Measurements from ENCODE around the gene LCE2D. TPM values are rescaled to one million over a fixed set of nuclear protein-coding genes. Genes with fewer than 3 reads are reported as not detected.

LCE2D gene
- total and polyA plus RNA-seq, 2 of the 4 experiments (the other 2 are of a cell fraction) = not detected

DNA sequence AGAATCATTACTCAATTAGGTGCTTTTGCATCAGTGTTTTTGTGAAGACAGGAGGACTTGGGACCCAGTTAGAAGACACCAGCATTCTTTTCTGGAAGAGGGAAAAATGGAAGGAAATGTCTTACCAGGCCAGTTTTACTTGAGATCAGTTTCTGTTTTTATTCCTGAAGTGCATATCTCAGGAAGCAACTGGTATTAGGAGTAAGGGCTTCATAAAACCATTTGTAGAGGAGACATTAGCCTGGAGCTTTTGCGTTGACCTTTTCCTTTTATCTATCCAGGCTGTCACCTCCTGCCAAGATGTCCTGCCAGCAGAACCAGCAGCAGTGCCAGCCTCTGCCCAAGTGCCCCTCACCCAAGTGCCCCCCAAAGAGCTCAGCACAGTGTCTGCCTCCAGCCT, 49.7 kb upstream of the LCE2D start, which contains the start of gene LCE3B:
Gene LCE3B (plus strand): TSS at position 301 of the 400 bp plus-strand sequence. CDS start 0 bp downstream, at position 301.
- no peak within 1 kb of the TSS for H3K4me2 ChIP-seq (ENCODE audit: low read depth, low read length)
- no peak for ATAC-seq (ENCODE audit: low read depth)
- no peak for TF ChIP-seq RAD21 (IDR thresholded peaks at IDR 0.05; ENCODE audit: low read length)
- no peak for TF ChIP-seq CTCF (conservative IDR thresholded peaks at IDR 0.05; ENCODE audit: low read depth, low read length)
- no peak for TF ChIP-seq MAFK (IDR thresholded peaks at IDR 0.05; ENCODE audit: low read depth, low read length)
- no peak for TF ChIP-seq RFX5 (IDR thresholded peaks at IDR 0.05; ENCODE audit: low read depth, low read length)
- no peak for TF ChIP-seq CEBPB (IDR thresholded peaks at IDR 0.05; ENCODE audit: low read depth, low read length)
- no peak for TF ChIP-seq CHD1 (IDR thresholded peaks at IDR 0.05; ENCODE audit: low read depth, low read length)
- no peak for TF ChIP-seq BHLHE40 (IDR thresholded peaks at IDR 0.05; ENCODE audit: low read depth, low read length)
- no peak for TF ChIP-seq POLR2A (IDR thresholded peaks at IDR 0.05; ENCODE audit: low read depth, low read length)
- TF ChIP-seq FOS (IDR thresholded peaks at IDR 0.05; ENCODE audit: low read depth, low read length) = no peak
- TF ChIP-seq USF2 (IDR thresholded peaks at IDR 0.05; ENCODE audit: low read depth, low read length) = no peak
- TF ChIP-seq, protein P1, sequence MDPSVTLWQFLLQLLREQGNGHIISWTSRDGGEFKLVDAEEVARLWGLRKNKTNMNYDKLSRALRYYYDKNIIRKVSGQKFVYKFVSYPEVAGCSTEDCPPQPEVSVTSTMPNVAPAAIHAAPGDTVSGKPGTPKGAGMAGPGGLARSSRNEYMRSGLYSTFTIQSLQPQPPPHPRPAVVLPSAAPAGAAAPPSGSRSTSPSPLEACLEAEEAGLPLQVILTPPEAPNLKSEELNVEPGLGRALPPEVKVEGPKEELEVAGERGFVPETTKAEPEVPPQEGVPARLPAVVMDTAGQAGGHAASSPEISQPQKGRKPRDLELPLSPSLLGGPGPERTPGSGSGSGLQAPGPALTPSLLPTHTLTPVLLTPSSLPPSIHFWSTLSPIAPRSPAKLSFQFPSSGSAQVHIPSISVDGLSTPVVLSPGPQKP (IDR thresholded peaks at IDR 0.05; ENCODE audit: borderline replicate concordance, low read depth, low read length) = no peak
- TF ChIP-seq RCOR1 (IDR thresholded peaks at IDR 0.05; ENCODE audit: insufficient replicate concordance, low read length) = no peak
- no peak for TF ChIP-seq MXI1 (IDR thresholded peaks at IDR 0.05; ENCODE audit: borderline replicate concordance, low read depth, low read length)
- no peak within 1 kb of the TSS for H2BK15ac ChIP-seq (ENCODE audit: low read depth, low read length)
- DNase-seq = no peak
- H3K4ac ChIP-seq (ENCODE audit: low read depth, low read length) = no peak within 1 kb of the TSS
- no peak within 1 kb of the TSS for H3K4me3 ChIP-seq (ENCODE audit: insufficient read depth, low read depth, low read length)
- H2AK9ac ChIP-seq (replicated peaks; ENCODE audit: low read depth, low read length, poor library complexity) = no peak within 1 kb of the TSS
- H2AFZ ChIP-seq (replicated peaks; ENCODE audit: low read length, poor library complexity) = no peak within 1 kb of the TSS
- no peaks in the 10 kb centered on the region for H3K27me3 ChIP-seq (ENCODE audit: control insufficient read depth, insufficient read depth, low read length)
- no peak within 1 kb of the TSS for H3K23ac ChIP-seq (ENCODE audit: low read depth, low read length)
- ChIA-PET CTCF (no interaction called here), POLR2A (ENCODE audit: unreplicated experiment) (no interaction called here)
- no peak within 1 kb of the TSS for H4K5ac ChIP-seq (ENCODE audit: low read depth, low read length)
- no TSS peak for BruUV-seq (replicated peaks)
- no peak within 1 kb of the TSS for H3K27ac ChIP-seq (ENCODE audit: insufficient read depth, low read length)
- H3K9me1 ChIP-seq (ENCODE audit: insufficient read depth, low read length) = no peaks in the 10 kb centered on the region
- no peaks in the 10 kb centered on the region; the same call in 1 of the 2 replicates for H3K9me3 ChIP-seq (ENCODE audit: control insufficient read depth, insufficient read depth, low read length)
- dilution Hi-C loops (cut with HindIII; ENCODE audit: low sequenced_read_pairs, unreplicated experiment) (no loop called here), intact Hi-C loops (cut with micrococcal nuclease) (no loop called here), in situ Hi-C loops (cut with MboI; ENCODE audit: low sequenced_read_pairs) (no loop called here)
- H2BK120ac ChIP-seq (ENCODE audit: low read depth, low read length) = no peak within 1 kb of the TSS
- no peak within 1 kb of the TSS for H3K14ac ChIP-seq (replicated peaks; ENCODE audit: low read depth, low read length)
- H4K20me1 ChIP-seq (ENCODE audit: insufficient read depth, low read length) = no peaks in the 10 kb centered on the region
- H3K9ac ChIP-seq (ENCODE audit: low read depth, low read length) = no peak within 1 kb of the TSS
- no peak within 1 kb of the TSS for H4K91ac ChIP-seq (ENCODE audit: insufficient read depth, low read depth, low read length)
- no peak within 1 kb of the TSS for H2BK5ac ChIP-seq (ENCODE audit: low read depth, low read length, poor library complexity, severe bottlenecking)
- no peak within 1 kb of the TSS for H3K56ac ChIP-seq (ENCODE audit: extremely low read depth, insufficient read depth, low read length)
- no CpG with 5 or more reads among the region's 1 CpG for WGBS, 2 experiments (ENCODE audit: extremely low coverage in 2 of 2, insufficient read length in 1 of 2)
- no peak within 1 kb of the TSS for H2BK20ac ChIP-seq (ENCODE audit: low read depth, low read length)
- no peaks in the 10 kb centered on the region for H3K36me3 ChIP-seq (ENCODE audit: control insufficient read depth, insufficient read depth, low read length)
- no peak within 1 kb of the TSS for H4K8ac ChIP-seq (ENCODE audit: low read depth in 2 of 2, low read length in 2 of 2)
- H3K4me1 ChIP-seq (ENCODE audit: control insufficient read depth, insufficient read depth, low read length) = no peaks in the 10 kb centered on the region
- H2AK5ac ChIP-seq (ENCODE audit: low read depth, low read length) = no peak within 1 kb of the TSS
- no peaks in the 10 kb centered on the region for H3K79me1 ChIP-seq (ENCODE audit: low read depth in 1 of 2, low read length in 2 of 2)
- no peak within 1 kb of the TSS for H3K18ac ChIP-seq (ENCODE audit: low read depth, low read length)
